ENCODE measurements around the gene NDUFB1.

Gene NDUFB1

GRCh38 chr14:92103363-92103989 is 18.0 kb downstream of the NDUFB1 start:
- Histone ChIP-seq H3K23ac (ENCODE audit: low read length in 2 of 2) (no peak overlapping the region), H3K9ac (ENCODE audit: low read length) (no peak overlapping the region), H2BK15ac (ENCODE audit: low read depth, poor library complexity, severe bottlenecking) (no peak overlapping the region), H3K9me3 (ENCODE audit: control insufficient read depth, low read length) (no peaks in the 10 kb centered on the region), H3K4me2 (ENCODE audit: low read length, poor library complexity, severe bottlenecking) (no peak overlapping the region), H3K36me3 (ENCODE audit: control insufficient read depth in 1 of 2, insufficient read depth in 2 of 2, low read depth in 1 of 2, low read length in 2 of 2) (no peaks in the 10 kb centered on the region), H2BK5ac (ENCODE audit: low read depth, low read length, poor library complexity, severe bottlenecking) (no peak overlapping the region), H4K91ac (ENCODE audit: low read length) (no peak overlapping the region), H4K8ac (ENCODE audit: low read length) (no peak overlapping the region), H2AK5ac (ENCODE audit: low read length, severe bottlenecking) (no peak overlapping the region), H2AFZ (ENCODE audit: low read depth, low read length) (no peak overlapping the region), H3K18ac (ENCODE audit: low read depth in 1 of 2, low read length in 2 of 2) (no peak overlapping the region), H3K27me3 (ENCODE audit: control insufficient read depth in 1 of 2, insufficient read depth in 1 of 2, low read length in 2 of 2) (no peaks in the 10 kb centered on the region), H2BK120ac (ENCODE audit: low read depth, low read length) (no peak overlapping the region), H3K4me3 (ENCODE audit: insufficient read depth in 1 of 2, low read depth in 1 of 2, low read length in 2 of 2) (no peak overlapping the region), H3K27ac (ENCODE audit: low read length, poor library complexity, severe bottlenecking) (no peak overlapping the region), H3K4me1 (ENCODE audit: control insufficient read depth, insufficient read depth, low read depth, low read length) (peaks cover 3% of the 10 kb centered on the region), H3K14ac (ENCODE audit: low read length in 2 of 2) (no peak overlapping the region), H2BK12ac (ENCODE audit: low read length in 2 of 2) (no peak overlapping the region), H3K79me1 (replicated peaks; ENCODE audit: low read length, poor library complexity, severe bottlenecking) (peaks cover 14% of the 10 kb centered on the region), H3K4ac (ENCODE audit: low read depth in 1 of 2, low read length in 2 of 2) (no peak overlapping the region)
- no peak for DNase-seq
- 83% methylated on average over 7 of the region's 7 CpGs for WGBS

GRCh38 chr14:92099802-92100201 is 21.7 kb downstream of the NDUFB1 start:
- H2BK15ac ChIP-seq (ENCODE audit: low read depth, poor library complexity, severe bottlenecking) = no peak overlapping the region
- no peak overlapping the region for H3K23ac ChIP-seq (ENCODE audit: low read length in 2 of 2)
- no peak overlapping the region for H2AK5ac ChIP-seq (ENCODE audit: low read length, severe bottlenecking)
- H3K27me3 ChIP-seq (ENCODE audit: control insufficient read depth in 1 of 2, insufficient read depth in 1 of 2, low read length in 2 of 2) = no peaks in the 10 kb centered on the region
- no peak overlapping the region for H2BK5ac ChIP-seq (ENCODE audit: low read depth, low read length, poor library complexity, severe bottlenecking)
- no peak overlapping the region for H3K14ac ChIP-seq (ENCODE audit: low read length in 2 of 2)
- H3K9ac ChIP-seq (ENCODE audit: low read length) = no peak overlapping the region
- no peak overlapping the region for H3K18ac ChIP-seq (ENCODE audit: low read depth in 1 of 2, low read length in 2 of 2)
- peak; percentile 37 for DNase-seq
- no peak overlapping the region for H3K4me2 ChIP-seq (ENCODE audit: low read length, poor library complexity, severe bottlenecking)
- no peak overlapping the region for H3K4me3 ChIP-seq (ENCODE audit: insufficient read depth in 1 of 2, low read depth in 1 of 2, low read length in 2 of 2)
- H3K79me1 ChIP-seq (replicated peaks; ENCODE audit: low read length, poor library complexity, severe bottlenecking) = peaks cover 24% of the 10 kb centered on the region
- H3K27ac ChIP-seq (ENCODE audit: low read length, poor library complexity, severe bottlenecking) = no peak overlapping the region
- no peak overlapping the region for H2BK12ac ChIP-seq (ENCODE audit: low read length in 2 of 2)
- no peak overlapping the region for H4K91ac ChIP-seq (ENCODE audit: low read length)
- H2BK120ac ChIP-seq (ENCODE audit: low read depth, low read length) = no peak overlapping the region
- H3K4me1 ChIP-seq (ENCODE audit: control insufficient read depth, insufficient read depth, low read depth, low read length) = no peaks in the 10 kb centered on the region
- H3K4ac ChIP-seq (ENCODE audit: low read depth in 1 of 2, low read length in 2 of 2) = no peak overlapping the region
- no peak overlapping the region for H2AFZ ChIP-seq (ENCODE audit: low read depth, low read length)
- no peaks in the 10 kb centered on the region for H3K9me3 ChIP-seq (ENCODE audit: control insufficient read depth, low read length)
- H4K8ac ChIP-seq (ENCODE audit: low read length) = no peak overlapping the region
- H3K36me3 ChIP-seq (ENCODE audit: control insufficient read depth in 1 of 2, insufficient read depth in 2 of 2, low read depth in 1 of 2, low read length in 2 of 2) = peaks cover under 1 to 15% of the 10 kb centered on the region in 2 experiments

- Histone ChIP-seq H2BK120ac (ENCODE audit: low read depth, low read length) (no peak overlapping the region), H3K9ac (ENCODE audit: low read length) (no peak overlapping the region), H3K36me3 (ENCODE audit: control insufficient read depth in 1 of 2, insufficient read depth in 2 of 2, low read depth in 1 of 2, low read length in 2 of 2) (peaks cover 3 to 65% of the 10 kb centered on the region in 2 experiments), H3K4ac (ENCODE audit: low read depth in 1 of 2, low read length in 2 of 2) (no peak overlapping the region), H4K91ac (ENCODE audit: low read length) (no peak overlapping the region), H3K27me3 (ENCODE audit: control insufficient read depth in 1 of 2, insufficient read depth in 1 of 2, low read length in 2 of 2) (no peaks in the 10 kb centered on the region), H2AFZ (ENCODE audit: low read depth, low read length) (no peak overlapping the region), H3K23ac (ENCODE audit: low read length in 2 of 2) (no peak overlapping the region), H3K27ac (ENCODE audit: low read length, poor library complexity, severe bottlenecking) (no peak overlapping the region), H2AK5ac (ENCODE audit: low read length, severe bottlenecking) (no peak overlapping the region), H3K79me1 (replicated peaks; ENCODE audit: low read length, poor library complexity, severe bottlenecking) (peaks cover 20% of the 10 kb centered on the region), H3K4me2 (ENCODE audit: low read length, poor library complexity, severe bottlenecking) (no peak overlapping the region), H3K4me1 (ENCODE audit: control insufficient read depth, insufficient read depth, low read depth, low read length) (no peaks in the 10 kb centered on the region), H2BK15ac (ENCODE audit: low read depth, poor library complexity, severe bottlenecking) (no peak overlapping the region), H3K14ac (ENCODE audit: low read length in 2 of 2) (no peak overlapping the region), H2BK5ac (ENCODE audit: low read depth, low read length, poor library complexity, severe bottlenecking) (no peak overlapping the region), H2BK12ac (ENCODE audit: low read length in 2 of 2) (no peak overlapping the region), H3K4me3 (ENCODE audit: insufficient read depth in 1 of 2, low read depth in 1 of 2, low read length in 2 of 2) (no peak overlapping the region), H3K18ac (ENCODE audit: low read depth in 1 of 2, low read length in 2 of 2) (no peak overlapping the region), H3K9me3 (ENCODE audit: control insufficient read depth, low read length) (no peaks in the 10 kb centered on the region), H4K8ac (ENCODE audit: low read length) (no peak overlapping the region)
- WGBS = 27% methylated on average over 1 of the region's 1 CpG
- DNase-seq = peak; percentile 20
Measured at GRCh38 chr14:92093320-92093719, 28.2 kb downstream of the NDUFB1 start.

- H3K18ac ChIP-seq (ENCODE audit: low read depth in 1 of 2, low read length in 2 of 2) = no peak overlapping the region
- H3K4me1 ChIP-seq (ENCODE audit: control insufficient read depth, insufficient read depth, low read depth, low read length) = no peaks in the 10 kb centered on the region
- H3K4ac ChIP-seq (ENCODE audit: low read depth in 1 of 2, low read length in 2 of 2) = no peak overlapping the region
- no peak overlapping the region for H3K14ac ChIP-seq (ENCODE audit: low read length in 2 of 2)
- H2BK12ac ChIP-seq (ENCODE audit: low read length in 2 of 2) = no peak overlapping the region
- no peaks in the 10 kb centered on the region for H3K9me3 ChIP-seq (ENCODE audit: control insufficient read depth, low read length)
- 94% methylated on average over 4 of the region's 5 CpGs for WGBS
- no peak for DNase-seq
- H2BK5ac ChIP-seq (ENCODE audit: low read depth, low read length, poor library complexity, severe bottlenecking) = no peak overlapping the region
- no peak overlapping the region for H2BK120ac ChIP-seq (ENCODE audit: low read depth, low read length)
- H3K23ac ChIP-seq (ENCODE audit: low read length in 2 of 2) = no peak overlapping the region
- peaks cover 9% of the 10 kb centered on the region for H3K79me1 ChIP-seq (replicated peaks; ENCODE audit: low read length, poor library complexity, severe bottlenecking)
- H3K27ac ChIP-seq (ENCODE audit: low read length, poor library complexity, severe bottlenecking) = no peak overlapping the region
- H3K36me3 ChIP-seq (ENCODE audit: control insufficient read depth in 1 of 2, insufficient read depth in 2 of 2, low read depth in 1 of 2, low read length in 2 of 2) = peaks cover 7 to 77% of the 10 kb centered on the region in 2 experiments
- no peak overlapping the region for H3K4me2 ChIP-seq (ENCODE audit: low read length, poor library complexity, severe bottlenecking)
- no peak overlapping the region for H3K4me3 ChIP-seq (ENCODE audit: insufficient read depth in 1 of 2, low read depth in 1 of 2, low read length in 2 of 2)
- no peak overlapping the region for H2BK15ac ChIP-seq (ENCODE audit: low read depth, poor library complexity, severe bottlenecking)
- H3K9ac ChIP-seq (ENCODE audit: low read length) = no peak overlapping the region
- no peak overlapping the region for H2AFZ ChIP-seq (ENCODE audit: low read depth, low read length)
- H2AK5ac ChIP-seq (ENCODE audit: low read length, severe bottlenecking) = no peak overlapping the region
- no peak overlapping the region for H4K8ac ChIP-seq (ENCODE audit: low read length)
- no peaks in the 10 kb centered on the region for H3K27me3 ChIP-seq (ENCODE audit: control insufficient read depth in 1 of 2, insufficient read depth in 1 of 2, low read length in 2 of 2)
- H4K91ac ChIP-seq (ENCODE audit: low read length) = no peak overlapping the region
Measured at GRCh38 chr14:92088494-92088893, 33.0 kb downstream of the NDUFB1 start.
